Activated T-cell treated with anti-CD3 and anti-CD28 coated beads, Interleukin-2, amount 50 U/mL, for 48 hours (primary cell): Measurements from ENCODE around the gene ADAT1.
"Not testable (repeated sequence)": the region's sequence is repeated elsewhere in the genome, so short reads cannot be mapped to it uniquely, and the experiment has no call there.

Experiments used
- DNase-seq, 2 experiments: peaks; one replicate each; pipeline ENCODE4 v3.0.0-alpha.2; 2020

The ADAT1 gene

DNA sequence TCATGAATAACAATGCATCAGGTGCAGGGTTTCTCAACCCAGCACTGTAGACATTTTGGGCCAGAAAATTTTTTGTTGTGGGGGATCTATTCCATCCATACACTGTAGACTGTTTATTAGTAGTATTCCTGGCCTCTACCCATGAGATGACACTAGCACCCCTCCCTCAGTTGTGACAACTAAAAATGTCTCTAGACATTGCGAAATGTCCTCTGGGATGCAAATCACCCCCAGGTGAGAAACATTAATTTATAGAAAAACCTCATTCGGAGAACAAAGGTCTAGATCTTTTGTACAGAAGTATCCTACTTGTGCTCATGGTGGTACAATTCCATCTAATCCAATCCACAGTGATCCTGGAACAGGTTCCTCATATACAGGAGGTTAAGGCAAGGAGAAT, 4.3 kb downstream of the ADAT1 start:
- DNase-seq, result no peak

DNA sequence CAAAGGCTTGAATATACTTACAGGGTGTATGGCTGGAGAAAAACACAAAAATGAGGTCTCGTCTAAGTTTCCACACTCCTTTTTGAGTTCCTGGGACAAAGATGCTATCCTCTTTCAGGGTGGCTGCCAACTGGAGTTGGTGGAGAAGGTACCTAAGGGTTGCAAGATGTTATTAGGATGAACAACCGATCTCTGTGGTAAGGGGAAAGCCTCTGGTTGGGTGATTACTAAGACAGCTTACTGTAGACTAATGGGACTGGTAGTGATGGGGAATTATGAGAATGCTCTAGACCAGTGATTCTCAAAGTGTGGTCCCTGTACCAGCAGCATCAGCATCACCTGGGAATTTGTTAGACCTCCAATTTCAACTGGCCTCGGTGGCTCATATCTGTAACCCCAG, 6.0 kb downstream of the ADAT1 start:
- no peak for DNase-seq

DNA sequence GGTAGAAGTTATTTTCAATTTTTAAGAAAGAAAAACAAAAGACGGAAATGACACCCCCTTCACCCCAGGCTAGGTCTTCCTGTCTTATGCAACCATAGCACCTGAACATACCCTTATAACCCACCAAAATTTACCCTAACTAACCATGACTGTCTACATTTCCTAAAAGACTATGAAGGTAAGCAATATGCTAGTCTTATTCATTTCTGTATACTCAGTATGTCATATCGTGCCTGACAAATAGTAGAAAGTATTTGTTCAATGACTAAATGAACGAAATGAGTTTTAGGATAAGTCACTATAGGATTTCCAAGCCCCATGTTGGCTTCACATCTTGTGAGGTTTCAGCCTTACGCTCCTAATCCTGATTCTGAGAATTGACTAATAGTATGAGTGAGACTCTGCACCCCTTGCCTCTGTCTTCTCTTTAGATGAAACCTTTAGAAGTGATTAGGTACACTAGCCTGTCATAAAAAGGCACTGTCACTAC, 6.5 kb downstream of the ADAT1 start:
- DNase-seq, result no peak

DNA sequence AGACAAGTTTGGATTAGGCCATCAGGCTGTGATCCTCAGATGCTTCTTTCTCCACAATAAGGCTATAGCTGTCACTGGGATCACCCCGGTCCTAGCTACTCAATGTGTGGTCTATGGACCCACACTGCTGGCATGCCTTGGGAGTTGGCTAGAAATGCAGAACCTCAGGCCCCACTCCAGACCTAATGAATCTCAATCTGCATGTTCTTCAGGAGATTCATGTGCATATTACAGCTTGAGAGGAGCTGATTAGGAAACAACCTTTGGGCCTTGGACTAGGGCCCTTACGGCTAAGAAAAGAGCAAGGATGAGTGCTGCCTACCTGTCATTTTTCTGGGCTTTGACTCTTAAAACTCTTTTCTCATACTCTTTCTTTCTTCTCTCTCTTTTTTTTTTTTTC, 7.5 kb downstream of the ADAT1 start:
- no peak for DNase-seq

DNA sequence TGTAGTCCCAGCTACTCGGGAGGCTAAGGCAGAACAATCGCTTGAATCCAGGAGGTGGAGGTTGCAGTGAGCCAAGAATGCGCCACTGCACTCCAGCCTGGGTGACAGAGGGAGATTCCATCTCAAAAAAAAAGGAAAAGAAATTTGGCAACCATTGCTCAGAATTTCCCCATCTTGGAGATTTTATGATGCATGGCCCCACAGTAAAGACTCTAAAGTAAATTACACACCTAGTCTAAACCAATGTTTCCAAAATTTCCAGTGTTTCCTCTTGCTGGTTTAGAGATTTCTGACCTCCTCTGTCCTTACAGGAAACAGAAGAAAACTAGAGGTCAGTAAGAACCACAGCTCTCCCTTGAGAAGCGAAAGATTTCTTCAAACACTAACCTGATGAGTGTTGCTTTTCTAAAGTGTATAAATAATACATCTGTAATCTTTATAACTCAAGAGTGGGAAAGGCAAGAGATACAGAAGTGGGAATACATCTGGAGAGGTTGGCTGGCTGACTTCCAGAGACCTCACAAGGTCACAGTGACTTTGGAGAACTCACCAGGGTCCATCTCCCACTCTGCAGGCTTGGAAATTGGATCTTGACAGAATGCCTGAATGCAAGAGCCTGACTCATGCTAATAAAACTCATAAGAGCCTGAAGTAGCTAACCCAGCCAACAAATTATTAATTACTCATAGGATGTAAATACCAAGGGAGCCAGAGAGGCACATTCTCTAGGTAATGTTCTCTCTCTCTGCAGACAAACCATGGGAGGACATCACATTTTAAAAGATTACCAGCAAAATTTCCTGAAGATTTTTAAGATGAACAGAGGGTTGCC, 8.8 kb downstream of the ADAT1 start:
- DNase-seq, result no peak

DNA sequence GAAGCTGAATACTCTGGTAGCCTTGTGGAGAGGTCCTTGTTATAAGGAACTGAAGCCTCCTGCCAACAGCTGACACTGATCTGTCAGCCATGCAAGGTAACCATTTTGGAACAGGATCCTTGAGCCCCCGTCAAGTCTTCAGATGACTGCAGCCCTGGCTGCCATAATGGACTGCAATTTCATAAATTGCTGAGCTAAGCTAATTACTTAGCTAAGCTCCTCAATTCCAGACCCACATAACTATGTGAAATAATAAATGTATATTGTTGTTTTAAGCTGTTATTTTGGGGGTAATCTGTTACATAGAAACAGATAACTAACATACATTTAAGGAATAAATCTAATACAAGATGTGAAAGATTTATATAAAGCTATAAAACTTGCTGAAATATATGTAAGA, 16.6 kb downstream of the ADAT1 start:
- DNase-seq, result no peak

DNA sequence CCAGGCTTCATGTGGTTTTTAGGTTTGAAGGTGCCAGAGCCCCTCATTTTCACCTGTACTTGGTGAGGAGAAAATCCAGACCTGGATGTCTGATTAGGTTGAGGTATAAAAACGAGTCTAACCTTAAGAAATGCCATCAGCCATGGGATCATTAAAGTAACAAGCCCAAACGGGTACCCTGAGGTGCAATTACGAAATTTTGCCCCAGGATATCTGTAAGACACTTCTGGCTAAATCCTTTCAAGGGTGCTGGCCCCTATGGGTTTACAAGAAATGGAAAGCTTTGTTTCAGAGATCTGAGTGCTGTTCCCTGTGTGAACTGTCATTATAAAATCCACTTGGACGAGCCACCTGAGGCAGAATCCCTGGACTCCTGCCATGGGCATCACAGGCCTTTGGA, 19.8 kb downstream of the ADAT1 start:
- DNase-seq, result no peak

DNA sequence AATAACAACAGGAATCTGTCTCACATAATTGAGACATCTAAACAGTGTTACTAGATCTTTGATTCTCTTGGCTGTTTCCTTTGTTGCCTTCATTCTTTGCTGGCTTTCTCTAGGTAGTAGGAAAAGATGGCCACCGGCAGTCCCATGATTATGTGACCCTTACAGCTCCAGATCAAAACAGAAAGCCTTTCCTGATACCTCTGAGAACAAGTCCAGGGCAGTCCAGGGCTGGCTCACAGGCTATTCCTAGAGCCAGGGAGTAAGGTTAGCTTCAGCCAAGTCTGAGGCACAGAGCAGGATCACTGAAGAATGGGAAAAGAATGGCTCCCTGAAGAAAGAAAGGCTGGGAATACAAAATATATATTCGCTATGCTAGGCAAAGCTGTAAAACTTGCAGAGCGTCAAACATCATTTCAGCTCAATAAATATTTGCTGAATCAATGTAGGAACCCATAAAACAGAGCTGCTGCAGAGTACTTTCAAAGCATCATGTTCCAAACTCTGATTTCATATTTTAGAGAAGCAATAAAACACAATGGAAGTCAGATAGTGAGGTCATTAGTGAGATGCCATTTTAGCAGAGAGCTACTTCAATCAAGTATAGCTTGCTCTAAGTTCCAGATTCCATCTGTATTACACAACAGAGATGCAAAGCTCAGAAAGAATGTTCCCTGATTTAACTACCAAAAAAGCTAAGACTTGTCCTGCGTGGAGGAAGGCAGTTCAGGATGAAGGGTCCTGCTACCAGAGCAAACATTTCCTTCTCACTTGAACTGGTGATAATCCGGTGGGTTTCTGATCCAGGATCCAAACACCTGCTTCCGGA, 23.4 kb downstream of the ADAT1 start:
- no peak for DNase-seq

DNA sequence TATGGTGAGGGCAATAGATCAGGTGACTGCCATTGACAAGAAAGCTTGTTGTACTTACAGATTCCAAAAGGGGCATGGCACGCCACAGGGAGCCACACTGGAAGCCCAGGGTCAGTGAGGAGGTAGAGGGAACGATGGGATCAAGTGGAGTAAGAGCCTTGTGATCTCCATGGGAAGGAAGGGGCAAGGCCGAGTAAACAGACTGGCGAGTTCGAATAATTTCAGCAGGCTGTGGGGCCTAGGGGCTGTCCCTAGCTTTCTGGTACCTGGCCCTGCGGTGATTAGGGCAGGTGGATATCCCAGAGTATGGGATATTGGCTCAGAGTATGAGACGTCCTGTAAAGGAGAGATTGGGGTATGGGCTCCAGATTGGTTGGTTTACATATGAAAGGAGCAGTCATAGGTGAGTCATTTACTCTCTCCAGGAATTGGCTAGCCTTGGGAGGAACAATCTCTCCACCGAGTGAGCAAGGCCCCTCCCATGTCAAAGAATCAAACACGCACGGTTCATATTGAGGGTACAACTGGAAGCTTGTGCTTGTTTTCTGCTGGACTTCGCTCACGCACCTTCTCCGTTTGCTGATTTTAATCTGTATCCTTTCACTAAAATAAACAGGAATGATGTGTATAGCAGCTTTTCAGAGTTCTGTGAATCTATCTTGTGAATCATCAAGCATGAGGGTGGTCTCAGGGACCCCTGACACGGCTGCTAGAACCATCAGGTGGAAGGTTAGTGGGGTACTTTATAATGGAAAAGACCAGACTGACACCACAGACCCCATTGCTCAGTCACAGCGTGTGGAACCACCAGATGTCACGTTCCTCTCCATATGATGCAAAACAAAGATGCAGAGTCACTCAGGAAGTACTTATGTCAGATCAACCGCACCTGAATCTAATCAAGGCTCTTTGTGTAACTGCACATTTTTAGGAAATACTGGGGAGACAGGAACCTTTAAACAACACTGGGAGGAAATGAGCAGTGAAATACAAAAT, 29.0 kb downstream of the ADAT1 start:
- peak; percentile 24 to 28 for DNase-seq

DNA sequence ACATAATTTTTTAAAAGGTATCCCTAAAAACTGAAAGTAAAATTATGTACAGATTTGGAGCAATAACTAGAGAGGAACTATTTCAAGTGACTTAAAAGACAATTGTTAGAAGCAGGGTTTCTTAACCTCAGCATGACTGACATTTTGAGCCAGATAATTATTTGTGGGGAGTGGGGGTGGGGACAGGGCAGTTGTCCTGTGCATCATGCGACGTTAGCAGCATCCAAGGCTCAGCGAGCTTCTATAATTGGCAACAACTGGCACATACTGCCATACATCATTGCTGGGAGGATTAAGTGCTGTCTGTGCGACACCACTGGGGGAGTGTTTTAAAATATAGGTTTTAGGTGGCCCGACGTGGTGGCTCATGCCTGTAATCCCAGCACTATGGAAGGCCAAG, 29.8 kb downstream of the ADAT1 start:
- DNase-seq, result no peak

DNA sequence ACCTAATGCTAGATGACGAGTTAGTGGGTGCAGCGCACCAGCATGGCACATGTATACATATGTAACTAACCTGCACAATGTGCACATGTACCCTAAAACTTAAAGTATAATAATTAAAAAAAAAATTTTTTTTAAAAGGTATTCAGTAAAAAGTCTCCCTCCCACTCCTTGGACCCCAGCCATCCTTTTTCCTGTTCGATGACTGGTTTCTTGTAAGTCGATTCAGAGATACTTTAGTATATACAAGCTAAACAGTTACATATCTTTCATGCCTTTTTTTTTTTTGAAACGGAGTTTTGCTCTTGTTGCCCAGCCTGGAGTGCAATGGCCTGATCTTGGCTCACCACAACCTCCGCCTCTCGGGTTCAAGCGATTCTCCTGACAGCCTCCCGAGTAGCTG, 31.2 kb downstream of the ADAT1 start:
- not testable (repeated sequence) for DNase-seq

DNA sequence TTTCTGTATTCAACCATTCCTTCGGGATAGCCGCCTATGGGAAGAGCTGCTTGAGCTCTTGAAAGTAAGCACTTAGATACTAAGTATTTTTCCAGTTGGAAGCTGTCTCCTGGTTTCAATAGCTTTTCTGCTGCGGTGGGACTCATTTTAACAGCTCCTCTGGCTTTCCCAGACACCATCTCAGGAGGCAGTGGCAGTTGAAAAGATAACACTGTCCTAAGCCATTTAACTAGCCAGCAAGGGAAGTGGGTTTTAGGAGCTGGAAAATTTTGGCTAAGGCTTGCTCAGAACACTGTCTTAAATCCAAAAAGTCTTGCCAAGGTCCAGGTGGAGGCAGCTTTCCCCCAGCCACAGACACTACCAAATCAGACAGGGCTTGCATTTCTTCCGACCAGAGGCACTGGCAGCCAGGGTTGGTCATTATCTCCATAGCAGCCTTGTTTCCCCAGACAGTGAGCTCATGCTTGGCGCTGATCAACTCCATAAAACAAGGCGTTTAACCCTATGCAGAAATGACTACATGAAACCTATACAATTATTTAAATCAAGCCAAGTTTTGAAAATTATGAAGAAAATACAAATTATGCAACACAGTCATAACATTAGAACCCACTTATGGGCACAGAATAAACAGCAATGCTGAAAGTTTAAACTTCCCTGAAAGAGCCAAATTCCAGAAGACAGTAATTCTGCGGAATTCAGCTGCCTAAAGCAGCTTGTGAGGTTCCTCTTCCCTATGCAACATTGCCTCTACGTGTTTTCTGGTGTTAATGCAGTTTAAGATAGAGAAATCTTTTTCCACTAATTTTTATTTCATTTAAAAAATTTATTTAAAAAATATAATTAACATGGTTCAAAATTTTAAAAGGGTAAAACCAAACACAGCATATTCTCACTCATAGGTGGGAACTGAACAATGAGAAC, 31.9 kb downstream of the ADAT1 start:
- no peak for DNase-seq

DNA sequence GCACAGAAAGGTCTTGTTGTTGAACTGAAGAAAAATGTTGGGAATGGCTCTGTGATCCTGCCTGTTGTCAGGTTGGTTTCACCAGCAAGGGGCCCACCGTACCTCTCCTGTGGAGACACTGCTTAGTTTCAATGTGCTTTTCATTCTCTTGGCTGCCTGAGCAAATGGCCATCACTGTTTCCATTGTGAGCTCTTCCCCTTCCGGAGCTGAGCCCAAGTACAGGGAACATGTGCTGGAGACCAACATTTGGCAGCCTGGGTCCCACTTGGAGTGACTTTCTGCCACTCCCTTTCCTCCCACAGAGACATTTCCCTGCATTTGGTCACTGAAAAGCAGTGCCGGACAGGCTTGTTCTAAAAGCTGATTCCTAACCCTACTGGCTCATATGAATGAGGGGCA, 33.8 kb downstream of the ADAT1 start:
- DNase-seq, result no peak

DNA sequence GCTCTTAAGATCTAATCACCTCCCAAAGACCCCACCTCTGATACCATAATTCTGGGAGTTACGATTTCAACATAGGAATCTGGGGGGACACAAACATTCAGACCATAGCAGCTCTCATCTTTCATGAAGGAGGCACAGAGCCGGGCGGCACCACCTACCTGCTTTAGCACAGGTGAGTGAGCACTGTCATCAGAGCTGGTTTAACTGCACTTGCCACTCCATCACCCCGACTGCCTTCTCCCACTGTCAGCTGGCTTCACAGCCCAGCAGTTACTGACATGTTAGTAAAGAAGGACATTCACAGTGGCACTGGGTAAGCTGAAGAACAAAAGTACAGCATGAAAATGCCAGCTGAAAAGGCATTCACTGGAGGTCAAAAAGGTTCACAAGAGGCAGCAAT, 34.4 kb downstream of the ADAT1 start:
- DNase-seq, result no peak

DNA sequence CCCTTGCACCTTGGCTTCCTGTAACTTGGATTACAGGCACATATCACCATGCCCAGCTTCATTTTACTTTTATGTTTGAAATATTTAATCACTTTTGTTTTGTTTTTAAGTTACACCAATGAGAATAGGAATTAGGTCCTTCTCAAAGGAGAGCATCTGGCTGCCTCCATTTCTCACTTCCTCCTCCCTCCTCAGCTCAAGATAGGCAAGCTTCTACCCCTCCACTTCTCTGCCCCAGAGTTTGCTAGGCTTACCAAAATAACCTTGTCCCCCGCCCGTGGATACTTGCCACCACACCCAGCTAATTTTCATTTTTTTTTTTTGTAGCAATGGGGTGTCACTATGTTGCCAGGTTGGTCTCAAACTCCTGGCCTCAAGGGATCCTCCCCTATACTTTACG, 39.0 kb downstream of the ADAT1 start:
- no peak for DNase-seq

DNA sequence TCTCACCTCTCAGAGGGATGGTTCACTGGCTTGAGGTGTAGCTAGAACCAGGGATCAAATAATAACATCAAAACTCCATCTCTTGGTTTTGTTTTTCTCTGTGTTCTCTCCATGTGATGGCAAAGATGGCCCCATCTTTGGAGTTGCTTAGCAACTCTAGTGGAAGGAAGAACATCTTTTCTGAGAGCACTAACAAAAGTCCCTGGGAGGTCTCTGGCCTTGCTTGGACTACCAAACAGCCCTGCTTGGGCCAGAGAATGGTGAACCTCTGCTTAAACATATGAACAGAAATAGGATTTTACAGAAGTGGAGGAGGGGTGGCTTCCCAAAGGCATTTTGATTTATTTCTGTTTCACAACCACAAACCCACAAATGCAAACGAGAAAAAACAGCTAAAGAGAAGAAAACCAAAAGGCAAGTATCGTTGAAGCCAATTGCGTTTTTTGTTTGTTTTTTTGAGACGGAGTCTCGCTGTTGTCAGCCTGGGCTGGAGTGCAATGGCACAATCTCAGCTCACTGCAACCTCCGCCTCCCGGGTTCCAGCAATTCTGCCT, 43.7 kb downstream of the ADAT1 start:
- DNase-seq, result no peak

DNA sequence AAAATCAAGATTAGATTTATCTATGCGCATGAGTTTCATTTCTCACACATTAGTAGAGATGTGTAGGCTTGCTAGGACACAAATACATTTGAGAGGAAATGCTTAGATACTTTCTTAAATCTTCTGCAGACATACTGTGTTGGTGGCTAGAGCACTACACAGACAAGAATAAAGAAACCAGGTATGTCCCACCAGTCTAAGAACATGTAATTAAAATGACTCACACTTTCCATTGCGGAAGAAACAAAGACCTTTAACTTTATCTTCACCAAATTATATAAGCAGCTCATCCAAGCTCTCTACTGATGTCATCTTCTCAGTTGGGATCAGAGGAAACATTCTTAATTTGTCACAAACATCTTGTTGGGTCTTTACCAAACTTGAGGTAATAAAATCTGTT, 44.4 kb downstream of the ADAT1 start:
- DNase-seq, result no peak

DNA sequence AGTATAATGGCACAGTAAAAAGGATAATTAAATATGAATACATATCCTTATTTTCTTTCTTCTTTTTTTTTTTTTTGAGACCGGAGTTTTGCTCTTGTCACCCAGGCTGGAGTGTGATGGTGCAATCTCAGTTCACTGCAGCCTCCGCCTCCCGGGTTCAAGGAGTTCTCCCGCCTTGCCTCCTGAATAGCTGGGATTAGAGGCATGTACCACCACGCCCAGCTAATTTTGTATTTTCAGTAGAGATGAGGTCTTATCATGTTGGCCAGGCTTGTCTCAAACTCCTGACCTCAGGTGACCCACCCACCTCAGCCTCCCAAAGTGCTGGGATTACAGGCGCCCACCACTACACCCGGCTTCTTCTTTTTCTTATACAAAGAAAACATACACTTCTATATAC, 44.9 kb downstream of the ADAT1 start:
- no peak for DNase-seq

DNA sequence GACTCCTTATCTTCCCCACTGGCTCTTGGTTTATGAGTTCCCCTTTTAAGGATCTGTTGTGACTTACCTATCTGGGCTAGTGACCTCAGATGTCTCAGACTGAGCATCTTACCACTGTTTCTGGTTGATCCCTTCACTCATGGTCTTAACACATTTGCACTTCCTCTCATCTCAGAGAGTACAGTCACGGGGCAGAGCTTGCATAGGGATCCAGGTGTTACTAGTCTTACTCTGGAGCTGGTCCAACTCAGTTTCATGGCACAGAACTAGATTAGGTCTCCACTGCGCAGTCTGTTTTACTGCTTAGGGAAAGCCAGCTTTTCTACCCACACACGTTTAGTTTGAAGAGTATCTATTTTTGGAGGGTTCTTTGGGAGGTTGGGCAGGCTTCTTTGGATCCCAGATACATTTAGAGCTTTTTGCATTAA, 46.7 kb downstream of the ADAT1 start:
- DNase-seq, result no peak

DNA sequence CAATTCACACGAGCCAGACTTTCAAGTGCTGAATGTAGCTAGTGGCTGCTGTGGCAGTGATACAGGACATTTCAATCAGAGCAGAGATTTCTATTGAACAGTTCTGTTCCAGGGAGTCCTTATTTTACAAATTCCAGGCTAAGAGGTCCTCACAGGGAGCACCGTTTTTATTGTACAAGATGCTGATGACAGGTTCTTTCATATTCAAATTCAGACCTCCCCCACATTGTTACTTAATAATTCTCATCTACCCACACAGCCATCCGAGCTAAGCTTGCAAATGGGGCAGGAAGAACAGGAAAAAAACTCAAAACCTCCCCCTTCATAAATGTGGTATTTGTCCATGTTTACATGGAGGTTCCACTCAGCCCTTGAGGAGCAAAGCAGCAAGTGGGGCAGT, 47.1 kb downstream of the ADAT1 start:
- DNase-seq, result no peak

DNA sequence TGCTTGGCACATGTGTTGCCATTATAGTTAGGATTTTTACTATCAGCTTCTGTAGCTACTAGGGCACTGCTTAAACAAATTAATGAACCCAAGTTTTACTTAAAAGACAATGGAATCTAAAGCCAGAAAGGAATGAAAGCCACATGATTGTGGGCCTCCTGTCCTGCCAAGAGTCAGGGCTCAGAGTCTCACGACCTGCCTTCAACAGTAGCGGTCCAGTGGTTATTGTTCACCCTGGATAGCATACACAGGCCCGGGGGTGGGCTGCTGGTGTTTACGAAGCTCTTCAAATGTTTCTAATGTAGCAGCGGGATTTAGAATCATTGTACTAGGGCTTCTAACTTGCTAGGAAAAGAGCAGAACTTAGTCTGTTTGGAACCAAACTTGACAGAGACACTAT, 49.1 kb downstream of the ADAT1 start:
- DNase-seq, result no peak
